NCI-H1417 treated with DMSO at 0.1 percent for 48 hours (cell line): ENCODE results near the gene MREG.

Experiments used
- DNase-seq: peaks from one replicate; lab custom pipeline; 2025; lab: John Stamatoyannopoulos, UW

Gene MREG

DNA sequence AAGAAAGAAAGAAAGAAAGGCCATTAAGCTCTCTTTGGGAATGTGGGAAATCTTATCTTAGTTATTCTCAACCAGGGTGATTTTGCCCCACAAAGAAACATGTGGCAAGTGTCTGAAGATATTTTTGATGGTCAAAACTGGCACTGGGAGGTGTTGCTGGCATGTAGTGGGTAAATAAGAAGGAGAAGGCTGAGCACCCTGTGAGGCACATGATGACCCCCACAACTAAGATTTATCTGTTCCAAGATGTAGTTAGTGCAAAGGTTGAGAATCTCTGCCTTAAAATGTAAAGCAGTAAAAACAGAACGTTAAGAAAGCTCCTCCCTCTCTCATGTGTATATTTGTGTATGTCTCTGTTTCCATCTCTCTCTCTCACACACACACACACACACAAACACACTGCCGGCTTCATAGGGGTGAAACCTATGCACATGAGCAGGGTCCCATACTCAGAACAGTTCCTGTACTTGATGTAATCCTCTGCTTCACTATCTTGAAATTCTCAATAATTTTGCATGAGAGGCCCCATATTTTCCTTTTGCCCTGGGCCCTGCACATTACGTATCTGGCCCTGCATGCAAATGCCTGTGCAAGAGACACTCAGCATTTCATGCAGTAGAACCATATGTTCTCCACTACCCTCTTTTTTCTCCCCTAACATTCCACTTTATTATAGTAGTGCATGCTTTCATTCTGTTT lies 94.3 kb downstream of the MREG start:
- no peak for DNase-seq

- DNase-seq: no peak
Measured at GRCh38 chr2:215917953-215918620, 95.3 kb downstream of the MREG start.

- no peak for DNase-seq
Measured at GRCh38 chr2:215915441-215915840, 97.9 kb downstream of the MREG start.

DNA sequence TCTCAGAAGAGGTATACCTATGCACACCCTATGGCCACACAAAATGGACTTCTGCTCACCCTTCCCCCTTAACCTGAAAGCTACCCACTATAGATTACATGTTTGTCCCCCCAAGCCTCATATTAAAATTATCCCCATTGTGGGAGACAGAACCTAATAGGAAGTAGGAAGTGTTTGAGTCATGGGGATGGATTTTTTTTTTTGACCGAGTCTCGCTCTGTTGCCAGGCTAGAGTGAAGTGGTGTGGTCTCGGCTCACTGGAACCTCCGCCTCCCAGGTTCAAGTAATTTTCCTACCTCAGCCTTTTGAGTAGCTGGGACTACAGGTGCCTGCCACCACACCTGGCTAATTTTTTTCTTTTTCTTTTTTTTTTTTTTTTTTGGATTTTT lies 98.6 kb downstream of the MREG start:
- no peak for DNase-seq

DNA sequence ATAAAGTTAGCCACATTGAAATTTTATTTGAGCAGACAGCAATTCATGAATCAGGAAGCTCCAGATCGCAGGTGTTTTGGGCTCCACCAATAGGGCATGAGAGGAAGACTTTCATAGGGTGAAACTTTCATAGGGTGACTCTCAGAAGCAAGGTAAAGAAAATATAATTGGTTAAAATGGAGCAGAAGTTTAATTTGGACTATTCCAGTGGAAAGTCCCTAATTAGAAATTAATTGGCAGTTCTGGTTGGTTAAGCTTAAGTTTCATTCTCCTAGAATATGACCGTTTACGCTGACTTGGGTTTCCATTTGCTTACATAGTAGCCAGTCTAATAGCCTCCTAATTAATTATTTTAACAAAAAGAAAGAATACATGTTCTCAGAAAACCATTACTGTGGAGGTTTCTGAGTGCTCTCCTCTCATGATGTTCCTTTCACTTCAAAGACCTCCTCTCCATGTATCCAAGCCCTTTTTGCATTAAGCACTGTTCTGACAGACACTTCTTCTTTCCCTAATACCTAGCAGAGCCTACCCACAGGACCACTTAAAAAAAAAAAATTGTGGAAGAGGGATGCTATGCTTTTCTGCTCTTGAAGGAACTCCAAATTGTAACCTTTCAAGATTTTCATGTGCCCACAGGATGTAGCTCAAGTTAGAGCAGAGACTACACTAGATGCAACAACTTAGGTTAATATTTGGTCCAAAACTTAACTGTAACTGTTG lies 99.1 kb downstream of the MREG start:
- no peak for DNase-seq

DNA sequence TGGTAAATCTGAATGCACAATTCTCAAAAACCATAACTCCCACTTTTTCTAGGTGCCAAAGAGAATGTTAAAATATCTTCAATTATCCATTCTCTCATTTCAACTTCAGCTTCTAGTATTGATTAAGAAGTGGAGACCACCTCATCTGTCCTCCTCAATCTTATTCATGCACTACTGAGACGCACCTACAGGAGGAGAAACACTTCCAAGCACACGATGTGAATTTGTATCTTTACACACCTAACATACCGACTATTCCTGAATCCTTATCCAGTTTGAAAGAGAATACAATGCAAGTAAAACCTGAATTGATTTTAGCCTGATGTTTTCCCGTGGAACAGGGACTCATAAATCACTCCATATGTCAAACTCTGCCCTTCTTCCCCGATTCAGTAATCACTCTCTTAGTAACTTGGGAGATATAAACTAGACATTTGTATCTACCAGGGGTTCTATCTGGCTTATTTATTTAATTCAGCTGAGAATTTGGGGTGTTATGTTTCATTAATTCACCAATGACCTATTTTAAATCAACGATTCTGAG lies 101.0 kb downstream of the MREG start:
- DNase-seq: no peak

DNA sequence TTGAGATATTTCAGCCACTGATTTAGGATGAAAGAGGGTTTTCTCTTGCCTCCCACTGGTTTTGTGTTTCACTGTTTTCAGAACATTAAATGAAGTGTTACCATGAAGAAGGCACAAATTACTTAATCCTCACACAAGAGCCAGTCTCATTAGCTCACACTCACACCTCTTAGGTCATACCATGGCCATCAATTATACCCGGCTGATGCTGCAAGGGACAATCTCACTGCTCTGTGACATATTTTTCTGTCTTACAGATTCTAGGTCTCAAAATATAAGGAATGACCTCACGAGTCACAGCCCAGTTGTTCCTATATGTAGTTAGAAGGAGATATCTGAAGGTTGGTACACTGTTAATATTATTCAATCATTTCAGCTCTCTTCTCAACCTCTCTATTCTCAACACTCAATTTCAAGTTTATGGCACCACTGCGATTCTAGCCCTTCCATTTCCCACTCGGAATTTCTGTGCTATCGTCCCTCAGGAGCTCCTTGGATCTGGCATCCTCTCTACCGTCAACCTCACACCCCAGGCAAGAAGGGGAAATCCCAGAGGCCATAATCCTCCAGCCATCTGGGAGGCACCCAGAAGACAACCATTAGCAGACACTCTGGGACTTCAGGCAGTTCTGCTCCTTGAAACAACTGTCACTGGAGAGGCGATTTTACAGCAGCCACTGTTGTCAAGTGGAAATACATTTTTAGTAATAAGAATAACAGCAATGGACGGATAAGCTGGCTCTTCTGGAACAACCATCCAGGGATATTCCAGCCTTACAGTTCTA lies 101.9 kb downstream of the MREG start:
- DNase-seq: no peak

DNA sequence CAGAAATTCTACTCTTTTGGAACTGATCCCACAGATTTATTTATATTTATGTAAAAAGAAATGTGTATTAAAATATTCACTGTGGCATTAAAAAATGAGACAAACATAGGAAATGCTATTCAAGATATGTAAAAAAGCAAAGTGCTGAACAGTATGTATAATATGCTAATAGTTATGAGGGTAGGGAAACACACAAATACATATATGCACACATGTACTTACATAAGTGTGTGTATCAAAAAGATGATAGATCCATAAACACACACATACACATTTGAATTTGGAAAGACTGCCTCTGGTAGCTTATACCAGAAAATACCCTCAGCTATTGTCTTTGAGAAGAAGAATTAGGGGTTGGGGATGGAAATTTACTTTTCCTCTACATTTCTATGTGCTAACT lies 103.2 kb downstream of the MREG start:
- DNase-seq: no peak

DNA sequence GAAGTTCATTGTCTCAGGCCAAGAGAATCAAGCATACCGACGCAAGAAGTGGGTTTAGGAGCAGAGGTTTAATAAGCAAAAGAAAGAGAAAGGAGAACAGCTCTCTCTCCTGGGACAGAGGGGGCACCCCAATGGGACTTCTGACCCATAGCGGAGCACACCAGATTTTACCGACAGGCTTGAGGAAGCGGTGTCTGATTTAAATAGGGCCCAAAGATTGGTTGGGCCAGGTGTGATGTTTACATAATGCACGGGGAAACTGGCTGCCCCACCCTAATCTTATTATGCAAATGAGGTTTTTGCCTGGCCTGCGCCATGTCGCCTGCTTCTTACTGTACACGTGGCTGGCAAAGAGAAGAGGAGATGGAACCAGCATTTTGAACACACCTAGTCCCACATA lies 106.2 kb downstream of the MREG start:
- DNase-seq: no peak

- DNase-seq: no peak
Measured at GRCh38 chr2:215906458-215906857, 106.9 kb downstream of the MREG start.

DNA sequence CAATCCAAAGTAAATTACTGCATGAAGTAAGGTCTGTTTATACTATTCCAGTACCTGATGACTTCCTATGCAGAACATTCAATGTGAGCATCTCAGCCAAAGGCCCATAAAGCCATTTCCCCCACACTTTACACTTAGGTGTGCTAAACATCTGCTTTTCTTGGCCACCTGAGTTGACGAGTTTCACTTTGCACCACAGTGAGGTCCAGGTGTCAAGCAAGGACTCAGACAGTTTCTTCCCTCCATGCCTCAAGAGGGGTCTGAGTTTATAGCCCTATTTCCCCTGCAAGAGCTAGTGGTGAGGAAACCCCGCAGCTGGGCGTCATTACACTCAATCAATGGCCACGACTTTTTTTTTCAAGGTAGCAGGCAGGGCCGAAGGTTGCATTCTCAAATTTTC lies 107.7 kb downstream of the MREG start:
- DNase-seq: no peak

DNA sequence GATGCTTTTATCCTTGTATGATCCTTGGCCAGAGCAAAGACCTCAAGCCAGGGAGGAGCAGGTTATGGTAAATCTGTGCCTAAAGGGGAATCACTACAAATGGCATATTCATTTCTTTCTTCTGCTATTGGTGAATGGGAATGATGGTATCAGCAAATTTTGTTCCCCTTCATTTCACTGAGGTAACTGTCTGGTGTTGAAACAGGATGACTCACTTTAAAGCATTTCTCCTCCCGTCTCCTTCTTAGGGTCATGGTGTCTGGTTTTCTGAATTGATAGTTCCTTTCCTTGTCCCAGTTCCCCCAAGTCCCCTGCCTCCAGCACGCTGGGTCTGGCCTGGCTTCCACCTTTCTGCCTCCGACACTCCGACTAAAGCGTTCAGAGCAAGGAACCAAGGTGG lies 109.2 kb downstream of the MREG start:
- DNase-seq: no peak

GRCh38 chr2:215903203-215903602 lies 110.1 kb downstream of the MREG start:
- no peak for DNase-seq

GRCh38 chr2:215901796-215902195 lies 111.6 kb downstream of the MREG start:
- DNase-seq: no peak

DNA sequence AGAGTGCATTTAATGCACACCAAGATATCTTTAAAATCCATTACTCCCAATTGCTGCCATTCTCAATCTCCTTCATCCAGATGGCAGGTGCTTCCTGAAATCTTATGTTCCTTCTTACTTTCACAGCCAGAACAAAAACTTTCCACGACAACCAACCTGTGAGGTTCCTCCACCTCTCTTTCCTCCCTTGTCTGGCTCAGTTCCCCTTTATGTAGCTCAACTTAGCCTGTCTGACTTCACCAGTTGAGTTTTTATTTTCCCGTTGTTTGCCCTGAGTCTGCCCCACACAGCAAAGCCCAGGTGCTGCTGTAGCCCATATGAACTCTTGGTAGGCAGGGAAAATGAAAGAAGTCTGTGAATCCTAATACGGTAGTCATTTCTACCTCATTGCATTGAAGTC lies 112.5 kb downstream of the MREG start:
- DNase-seq: no peak

- no peak for DNase-seq
Measured at GRCh38 chr2:215900203-215900611, 113.1 kb downstream of the MREG start.

DNA sequence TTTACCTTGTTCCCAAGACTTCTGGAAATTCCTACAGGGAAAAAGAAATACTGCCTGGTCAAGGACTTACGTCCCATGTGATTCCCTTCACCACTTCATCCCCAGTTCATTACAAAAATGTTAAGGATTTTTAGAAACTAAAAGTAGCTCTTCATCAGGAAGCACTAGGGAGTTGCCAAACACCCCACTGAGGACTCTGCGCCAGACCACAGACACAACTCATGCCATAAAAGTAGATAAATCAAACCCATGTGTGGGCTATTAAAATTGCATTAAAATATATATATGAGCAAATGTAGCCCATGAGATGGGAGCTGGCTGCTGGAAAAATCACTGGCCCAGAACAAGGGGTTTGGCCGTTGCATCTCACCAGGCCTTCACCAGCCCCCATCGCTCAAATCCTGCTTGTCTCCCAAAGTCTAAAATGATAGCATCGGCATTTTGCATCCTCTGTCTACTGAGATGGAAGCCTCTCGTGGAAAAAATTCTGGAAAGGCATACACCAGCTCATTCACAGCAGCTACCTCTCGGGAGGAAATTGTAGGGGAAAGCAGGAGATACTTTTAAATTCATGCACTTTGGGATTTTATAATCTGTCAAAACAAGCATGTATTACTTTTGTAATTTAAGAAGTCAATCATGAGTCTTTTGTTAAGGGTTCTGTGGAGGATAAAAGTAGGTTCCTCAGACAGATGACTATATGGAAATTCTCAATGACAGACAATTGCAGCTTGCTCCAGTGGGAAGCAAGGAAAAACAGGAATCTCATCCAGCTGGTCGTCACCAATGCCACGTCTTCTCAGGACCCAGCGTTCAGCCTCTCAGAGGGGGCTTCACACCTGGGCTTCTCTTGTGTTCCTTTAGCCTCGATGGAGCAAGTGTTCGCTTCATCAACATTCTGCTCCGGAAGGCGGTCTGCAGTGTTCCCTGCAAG lies 113.9 kb downstream of the MREG start:
- DNase-seq: no peak

- DNase-seq: no peak
Measured at GRCh38 chr2:215898363-215898762, 115.0 kb downstream of the MREG start.

DNA sequence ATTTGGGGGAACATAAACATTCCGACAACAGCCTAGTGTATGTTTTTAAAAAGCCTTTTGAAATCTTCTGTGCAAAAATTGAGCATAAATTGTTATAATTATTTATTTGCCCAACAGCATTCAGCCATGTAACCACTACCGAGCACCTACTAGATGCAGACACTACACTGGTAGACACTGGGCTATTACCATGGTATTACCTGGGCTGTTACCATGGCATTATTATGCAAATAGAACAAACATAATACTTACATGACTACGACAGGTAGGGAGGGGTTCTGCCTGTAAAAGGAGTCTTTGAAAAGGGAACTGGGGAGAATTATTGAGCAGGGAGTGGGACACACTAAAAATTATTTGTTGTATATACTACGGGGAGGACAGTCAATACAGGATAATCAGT lies 116.4 kb downstream of the MREG start:
- no peak for DNase-seq

GRCh38 chr2:215895330-215895729 lies 118.0 kb downstream of the MREG start:
- no peak for DNase-seq
